HCT116 (cell line): ENCODE data around the gene KIAA1671. TPM values are rescaled to one million over a fixed set of nuclear protein-coding genes. Genes with fewer than 3 reads are reported as not detected.
A peak's percentile ranks its signal among the peaks of the same experiment; 100 is the strongest.

ENCODE experiments used
- ATAC-seq: fragments of 200-7000 bp; cut with Tn5 transposase; 2 replicates; pipeline ENCODE4 v1.9.1; 2020; ENCODE audit warnings: mild to moderate bottlenecking, moderate library complexity
- BruUV-seq: library from RNA; stranded (reverse); fragments of 400-500 nt; replicated peaks from 2 replicates; lab custom pipeline; 2021; lab: Mats Ljungman, UMichigan
- CTCF ChIA-PET: fragments of 300-600 bp; sonication (Branson Sonifier 250); formaldehyde crosslinking; loops from one replicate; lab custom pipeline; 2021; ENCODE audit warnings: antibody characterized with exemption; lab: Charles Lee
- POLR2A ChIA-PET: fragments of 300-600, 350-600 bp; sonication (Branson Sonifier 250); formaldehyde crosslinking; loops from one replicate; lab custom pipeline; 2021; ENCODE audit warnings: antibody characterized with exemption; lab: Charles Lee
- RAD21 ChIA-PET, 2 experiments: fragments of 300-600 bp; sonication (Branson Sonifier 250); formaldehyde crosslinking; loops; one replicate each; lab custom pipeline; 2023; ENCODE audit warnings: low total read pairs in 2 of 2; ENCODE audit not compliant: uncharacterized antibody in 2 of 2, unreplicated experiment in 2 of 2, low non-redundant PET in 1 of 2; lab: Charles Lee
- DNase-seq: peaks from one replicate; pipeline ENCODE4 v3.0.0-alpha.2; 2010; ENCODE audit warnings: low read depth, low spot score
- H2AFZ ChIP-seq: fragments of 200-600 bp; shearing (Covaris generic), sonication (generic); 2 replicates; pipeline ENCODE4 v1.6.1; 2017; ENCODE audit warnings: low read depth, mixed run types, mixed read lengths, antibody characterized with exemption, low read length; ENCODE audit not compliant: poor library complexity, severe bottlenecking
- H3K27ac ChIP-seq: 2 replicates; pipeline ENCODE4 v1.5.1; 2012; ENCODE audit warnings: low read depth, low read length
- H3K27me3 ChIP-seq: fragments of 200-600 bp; sonication (generic); 2 replicates; pipeline ENCODE4 v1.6.1; 2016; ENCODE audit warnings: mixed run types, low read length, mixed read lengths; ENCODE audit not compliant: insufficient read depth
- H3K36me3 ChIP-seq, 2 experiments: fragments of 200-500 bp in 1 of 2; fragments of 200-600 bp in 1 of 2; sonication (Bioruptor generic) in 1 of 2; sonication (generic) in 1 of 2; 2 replicates each; pipeline versions ENCODE4 v1.5.1 to v1.6.1; 2014 to 2016; ENCODE audit warnings: low read length in 2 of 2, inconsistent platforms in 1 of 2, mixed read lengths in 1 of 2, mixed run types in 1 of 2; ENCODE audit not compliant: insufficient read depth in 2 of 2, control insufficient read depth in 1 of 2
- H3K4me1 ChIP-seq, 2 experiments: fragments of 200-600 bp in 1 of 2; sonication (generic) in 1 of 2; 2 replicates each; pipeline versions ENCODE4 v1.5.1 to v1.6.1; 2012 to 2017; ENCODE audit warnings: low read length in 2 of 2, inconsistent platforms in 1 of 2, mild to moderate bottlenecking in 1 of 2, mixed read lengths in 1 of 2, mixed run types in 1 of 2, moderate library complexity in 1 of 2; ENCODE audit not compliant: insufficient read depth in 2 of 2, control insufficient read depth in 1 of 2
- H3K4me2 ChIP-seq: fragments of 200-600 bp; sonication (generic); 2 replicates; pipeline ENCODE4 v1.6.1; 2017; ENCODE audit warnings: mixed run types, low read length, mixed read lengths
- H3K4me3 ChIP-seq, 2 experiments: fragments of 200-600 bp in 1 of 2; sonication (generic) in 1 of 2; replicated peaks in 1 of 2; 2 replicates each; pipeline ENCODE4 v1.5.1; 2011 to 2016; ENCODE audit warnings: low read length in 2 of 2, control low read depth in 1 of 2, low read depth in 1 of 2, mild to moderate bottlenecking in 1 of 2, mixed read lengths in 1 of 2, mixed run types in 1 of 2
- H3K79me2 ChIP-seq: fragments of 200-600 bp; sonication (generic); 2 replicates; pipeline ENCODE4 v1.6.1; 2017; ENCODE audit warnings: mild to moderate bottlenecking, mixed run types, low read length, moderate library complexity, mixed read lengths; ENCODE audit not compliant: insufficient read depth
- H3K9ac ChIP-seq: fragments of 200-600 bp; sonication (generic); 2 replicates; pipeline ENCODE4 v1.6.1; 2016; ENCODE audit warnings: low read length, mixed read lengths
- H3K9me2 ChIP-seq: fragments of 200-600 bp; sonication (generic), shearing (Covaris generic); 2 replicates; pipeline ENCODE4 v1.6.1; 2017; ENCODE audit warnings: mixed run types, mild to moderate bottlenecking, moderate library complexity; ENCODE audit not compliant: insufficient read depth
- H3K9me3 ChIP-seq, 2 experiments: fragments of 200-500 bp in 1 of 2; fragments of 200-600 bp in 1 of 2; sonication (Bioruptor generic) in 1 of 2; sonication (generic) in 1 of 2; 2 replicates each; pipeline ENCODE4 v1.6.1; 2014 to 2017; ENCODE audit warnings: low read length in 2 of 2, mixed read lengths in 2 of 2, inconsistent platforms in 1 of 2, low read depth in 1 of 2, mild to moderate bottlenecking in 1 of 2, mixed run types in 1 of 2, moderate library complexity in 1 of 2; ENCODE audit not compliant: control insufficient read depth in 1 of 2, insufficient read depth in 1 of 2
- H4K20me1 ChIP-seq: fragments of 200-600 bp; sonication (generic), shearing (Covaris generic); 2 replicates; pipeline ENCODE4 v1.6.1; 2017; ENCODE audit warnings: mixed run types, mild to moderate bottlenecking, moderate library complexity; ENCODE audit not compliant: insufficient read depth
- EGR1 ChIP-seq: IDR thresholded peaks from 2 replicates; pipeline ENCODE4 v1.6.1; 2012; ENCODE audit warnings: low read depth
- ELF1 ChIP-seq: IDR thresholded peaks from 2 replicates; pipeline ENCODE4 v1.6.1; 2012; ENCODE audit warnings: low read depth, borderline replicate concordance
- EZH2 ChIP-seq: fragments of 200-600 bp; sonication (generic); IDR thresholded peaks from 2 replicates; pipeline ENCODE4 v1.6.1; 2017; ENCODE audit warnings: antibody characterized with exemption, mixed run types
- FOSL1 ChIP-seq: IDR thresholded peaks from 2 replicates; pipeline ENCODE4 v1.6.1; 2012; ENCODE audit warnings: low read depth
- POLR2A ChIP-seq: IDR thresholded peaks from 2 replicates; pipeline ENCODE4 v1.7.0; 2011; ENCODE audit warnings: borderline replicate concordance; ENCODE audit not compliant: insufficient read depth, insufficient read length; ENCODE audit errors: extremely low read depth
- RAD21 ChIP-seq: IDR thresholded peaks from 2 replicates; pipeline ENCODE4 v1.6.1; 2012; ENCODE audit warnings: low read depth, mild to moderate bottlenecking
- SIN3A ChIP-seq: IDR thresholded peaks from 2 replicates; pipeline ENCODE4 v1.6.1; 2012; ENCODE audit warnings: low read depth
- SRF ChIP-seq: IDR thresholded peaks from 2 replicates; pipeline ENCODE4 v1.6.1; 2012; ENCODE audit warnings: low read depth
- TCF7L2 ChIP-seq: IDR thresholded peaks from 2 replicates; pipeline ENCODE4 v1.7.0; 2011; ENCODE audit warnings: borderline replicate concordance, inconsistent platforms; ENCODE audit not compliant: insufficient read depth, insufficient read length; ENCODE audit errors: extremely low read depth
- ZFX ChIP-seq: fragments of 450-650 bp; IDR thresholded peaks from 2 replicates; pipeline ENCODE4 v1.6.1; 2017
- ZNF274 ChIP-seq: fragments of 200-500 bp; sonication (Bioruptor generic); IDR thresholded peaks from 2 replicates; pipeline ENCODE4 v1.6.1; 2014; ENCODE audit warnings: mild to moderate bottlenecking, low read depth, low read length, inconsistent platforms
- intact Hi-C: fragments of 100-400 bp; cut with micrococcal nuclease; formaldehyde crosslinking; loops from 2 replicates; pipeline ENCODE4 v1.10.0; 2022
- total RNA-seq: library from RNA; stranded (reverse); gene quantifications from one replicate; pipeline ENCODE4 v1.2.1, GENCODE V29; 2021; ENCODE audit not compliant: unreplicated experiment
- TF ChIP-seq, protein P1 (sequence below), 3 experiments: fragments of 200-600 bp in 1 of 3; sonication (generic) in 1 of 3; IDR thresholded peaks in 2 of 3; conservative IDR thresholded peaks in 1 of 3; 2 replicates each; pipeline ENCODE4 v1.5.1; 2012 to 2017; ENCODE audit warnings: low read depth in 2 of 3, low read length in 2 of 3, antibody characterized with exemption in 1 of 3, borderline replicate concordance in 1 of 3, control low read depth in 1 of 3, mild to moderate bottlenecking in 1 of 3, mixed read lengths in 1 of 3, mixed run types in 1 of 3, moderate library complexity in 1 of 3; ENCODE audit not compliant: insufficient read depth in 1 of 3
- TF ChIP-seq, protein P2 (sequence below): IDR thresholded peaks from 2 replicates; pipeline ENCODE4 v1.6.1; 2012; ENCODE audit warnings: low read depth
- TF ChIP-seq, protein P3 (sequence below): IDR thresholded peaks from 2 replicates; pipeline ENCODE4 v1.6.1; 2012

KIAA1671 gene
- total RNA-seq, 1 experiment from 2014 or later, result 36.8 TPM

DNA sequence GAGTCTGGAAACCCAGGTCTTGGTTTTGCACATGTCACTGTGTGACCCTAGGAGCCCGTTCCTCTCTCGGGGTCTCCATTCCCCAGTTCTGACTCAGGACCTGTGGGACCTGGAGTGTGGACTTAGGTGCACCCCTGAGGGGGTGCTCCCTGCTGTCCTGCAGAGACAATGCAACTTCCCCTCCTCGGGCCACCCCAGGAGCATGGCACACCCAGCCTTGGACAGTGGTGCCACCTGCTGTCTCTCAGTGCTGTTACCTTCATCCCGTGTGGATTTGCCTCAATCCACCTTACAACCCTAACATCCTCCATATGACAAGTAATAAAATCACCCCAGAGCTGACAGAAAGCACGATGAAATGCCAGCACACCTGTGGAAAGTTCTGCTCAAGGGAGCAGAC is 219.6 kb downstream of the KIAA1671 start:
- no peak for TF ChIP-seq ZNF274
- no peak for TF ChIP-seq TCF7L2
- no peak for TF ChIP-seq POLR2A
- no peak for TF ChIP-seq FOSL1
- TF ChIP-seq EZH2, result no peak
- TF ChIP-seq ELF1, result no peak
- no peak for TF ChIP-seq SRF
- TF ChIP-seq, protein P1, sequence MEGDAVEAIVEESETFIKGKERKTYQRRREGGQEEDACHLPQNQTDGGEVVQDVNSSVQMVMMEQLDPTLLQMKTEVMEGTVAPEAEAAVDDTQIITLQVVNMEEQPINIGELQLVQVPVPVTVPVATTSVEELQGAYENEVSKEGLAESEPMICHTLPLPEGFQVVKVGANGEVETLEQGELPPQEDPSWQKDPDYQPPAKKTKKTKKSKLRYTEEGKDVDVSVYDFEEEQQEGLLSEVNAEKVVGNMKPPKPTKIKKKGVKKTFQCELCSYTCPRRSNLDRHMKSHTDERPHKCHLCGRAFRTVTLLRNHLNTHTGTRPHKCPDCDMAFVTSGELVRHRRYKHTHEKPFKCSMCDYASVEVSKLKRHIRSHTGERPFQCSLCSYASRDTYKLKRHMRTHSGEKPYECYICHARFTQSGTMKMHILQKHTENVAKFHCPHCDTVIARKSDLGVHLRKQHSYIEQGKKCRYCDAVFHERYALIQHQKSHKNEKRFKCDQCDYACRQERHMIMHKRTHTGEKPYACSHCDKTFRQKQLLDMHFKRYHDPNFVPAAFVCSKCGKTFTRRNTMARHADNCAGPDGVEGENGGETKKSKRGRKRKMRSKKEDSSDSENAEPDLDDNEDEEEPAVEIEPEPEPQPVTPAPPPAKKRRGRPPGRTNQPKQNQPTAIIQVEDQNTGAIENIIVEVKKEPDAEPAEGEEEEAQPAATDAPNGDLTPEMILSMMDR (IDR thresholded peaks at IDR 0.05 in 2 of 3, conservative IDR thresholded peaks at IDR 0.05 in 1 of 3; ENCODE audit: borderline replicate concordance in 1 of 3, insufficient read depth in 1 of 3, low read depth in 2 of 3, low read length in 2 of 3), result peak; percentile 59 to 62 (median 59); a peak in 5 of 6 replicates
- TF ChIP-seq, protein P2, sequence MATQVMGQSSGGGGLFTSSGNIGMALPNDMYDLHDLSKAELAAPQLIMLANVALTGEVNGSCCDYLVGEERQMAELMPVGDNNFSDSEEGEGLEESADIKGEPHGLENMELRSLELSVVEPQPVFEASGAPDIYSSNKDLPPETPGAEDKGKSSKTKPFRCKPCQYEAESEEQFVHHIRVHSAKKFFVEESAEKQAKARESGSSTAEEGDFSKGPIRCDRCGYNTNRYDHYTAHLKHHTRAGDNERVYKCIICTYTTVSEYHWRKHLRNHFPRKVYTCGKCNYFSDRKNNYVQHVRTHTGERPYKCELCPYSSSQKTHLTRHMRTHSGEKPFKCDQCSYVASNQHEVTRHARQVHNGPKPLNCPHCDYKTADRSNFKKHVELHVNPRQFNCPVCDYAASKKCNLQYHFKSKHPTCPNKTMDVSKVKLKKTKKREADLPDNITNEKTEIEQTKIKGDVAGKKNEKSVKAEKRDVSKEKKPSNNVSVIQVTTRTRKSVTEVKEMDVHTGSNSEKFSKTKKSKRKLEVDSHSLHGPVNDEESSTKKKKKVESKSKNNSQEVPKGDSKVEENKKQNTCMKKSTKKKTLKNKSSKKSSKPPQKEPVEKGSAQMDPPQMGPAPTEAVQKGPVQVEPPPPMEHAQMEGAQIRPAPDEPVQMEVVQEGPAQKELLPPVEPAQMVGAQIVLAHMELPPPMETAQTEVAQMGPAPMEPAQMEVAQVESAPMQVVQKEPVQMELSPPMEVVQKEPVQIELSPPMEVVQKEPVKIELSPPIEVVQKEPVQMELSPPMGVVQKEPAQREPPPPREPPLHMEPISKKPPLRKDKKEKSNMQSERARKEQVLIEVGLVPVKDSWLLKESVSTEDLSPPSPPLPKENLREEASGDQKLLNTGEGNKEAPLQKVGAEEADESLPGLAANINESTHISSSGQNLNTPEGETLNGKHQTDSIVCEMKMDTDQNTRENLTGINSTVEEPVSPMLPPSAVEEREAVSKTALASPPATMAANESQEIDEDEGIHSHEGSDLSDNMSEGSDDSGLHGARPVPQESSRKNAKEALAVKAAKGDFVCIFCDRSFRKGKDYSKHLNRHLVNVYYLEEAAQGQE, result no peak
- TF ChIP-seq RAD21, result peak; percentile 73
- TF ChIP-seq, protein P3, sequence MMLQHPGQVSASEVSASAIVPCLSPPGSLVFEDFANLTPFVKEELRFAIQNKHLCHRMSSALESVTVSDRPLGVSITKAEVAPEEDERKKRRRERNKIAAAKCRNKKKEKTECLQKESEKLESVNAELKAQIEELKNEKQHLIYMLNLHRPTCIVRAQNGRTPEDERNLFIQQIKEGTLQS, result no peak
- no peak for TF ChIP-seq SIN3A
- no peak for TF ChIP-seq ZFX
- no peak for TF ChIP-seq EGR1
- ChIA-PET RAD21 (no interaction called here), CTCF (interaction anchor here (1.0 to 2.6 kb wide), 4 partner anchors 61 to 122 kb away, joined by 3 to 14 read pairs (median 6); no protein-coding TSS in a partner anchor), POLR2A (no interaction called here)
- Histone ChIP-seq H3K4me1 (peaks cover 26 to 27% of the 10 kb centered on the region in 2 experiments), H3K36me3 (peaks cover 0 to 10% of the 10 kb centered on the region in 2 experiments; a peak in 3 of 4 replicates), H3K4me2 (no peak overlapping the region), H3K9ac (no peak overlapping the region), H3K9me2 (no peaks in the 10 kb centered on the region), H3K27ac (no peak overlapping the region), H3K27me3 (no peaks in the 10 kb centered on the region), H3K79me2 (0 out of 2 replicates have a peak, but pooled peaks cover 3% of the 10 kb centered on the region), H3K4me3 (no peak overlapping the region), H2AFZ (no peak overlapping the region), H4K20me1 (no peaks in the 10 kb centered on the region), H3K9me3 (no peaks in the 10 kb centered on the region)
- peak; percentile 74 for ATAC-seq
- intact Hi-C loops, result loop anchor here (1.0 kb wide), 2 partner anchors 61 to 91 kb away; no protein-coding TSS in a partner anchor
- peak; percentile 8 for DNase-seq
- BruUV-seq, result no TSS peak
